Measurements from ENCODE around the gene SPRR2G.

GRCh38 chr1:153190373-153190772, 39.7 kb upstream of the SPRR2G start:
- TF ChIP-seq CTCF (IDR thresholded peaks at IDR 0.05): peak; percentile 59
- TF ChIP-seq SIN3A (IDR thresholded peaks at IDR 0.05; ENCODE audit: borderline replicate concordance, insufficient read depth, low read depth, low read length): no peak
